NOMO-1 (cell line): ENCODE results near the gene SLC25A29.

Experiments used
- DNase-seq, 2 experiments: peaks; one replicate each; lab custom pipeline; 2025; ENCODE audit not compliant: unreplicated experiment in 2 of 2; lab: John Stamatoyannopoulos, UW

SLC25A29 gene

GRCh38 chr14:100246809-100247428 is 59.3 kb downstream of the SLC25A29 start:
- peak in 1 of 2 experiments; percentile 9 for DNase-seq

GRCh38 chr14:100243020-100243419 is 63.2 kb downstream of the SLC25A29 start:
- no peak for DNase-seq

GRCh38 chr14:100241279-100241678 is 65.0 kb downstream of the SLC25A29 start:
- no peak for DNase-seq
